K562 (cell line): ENCODE results near the gene AQP6. TPM values are rescaled to one million over a fixed set of nuclear protein-coding genes. Genes with fewer than 3 reads are reported as not detected.

ENCODE experiments used
- ATAC-seq: fragments of 200-7000 bp; cut with Tn5 transposase; 3 replicates; pipeline ENCODE4 v1.9.1; 2020; ENCODE audit warnings: moderate library complexity
- BruUV-seq: library from RNA; stranded (reverse); fragments of 400-500 nt; replicated peaks from 2 replicates; lab custom pipeline; 2021; lab: Mats Ljungman, UMichigan
- CTCF ChIA-PET: fragments of 300-600 bp; formaldehyde crosslinking; extraction: SDS; loops from one replicate; lab custom pipeline; 2021; ENCODE audit warnings: low intra/inter-chr PET ratio; lab: Yijun Ruan, JAX
- POLR2A ChIA-PET: fragments of 300-600, 350-650 bp; sonication (Branson Sonifier 250); formaldehyde crosslinking; extraction: SDS; loops from one replicate; lab custom pipeline; 2021; ENCODE audit warnings: antibody characterized with exemption, inconsistent platforms; lab: Yijun Ruan, JAX
- DNase-seq, 4 experiments: peaks; one replicate each; pipeline versions ENCODE4 v3.0.0 to v3.0.0-alpha.2; 2011 to 2018; ENCODE audit warnings: low spot score in 3 of 4, mixed read lengths in 3 of 4; ENCODE audit errors: extremely low read depth in 1 of 4
- FAIRE-seq: peaks from 2 replicates; lab custom pipeline; 2011; peaks lifted over from hg19 to GRCh38; lab: Jason Lieb, UNC
- H2AFZ ChIP-seq: 2 replicates; pipeline ENCODE4 v1.6.0; 2011; ENCODE audit warnings: low read depth, low read length, control low read depth, inconsistent platforms
- H3K27ac ChIP-seq: fragments of 200-600 bp; 3 replicates; pipeline ENCODE4 v1.8.0; 2011; ENCODE audit warnings: low read depth, mild to moderate bottlenecking, control low read depth, inconsistent platforms, low read length, moderate library complexity, mixed read lengths; ENCODE audit errors: extremely low read depth
- H3K27me3 ChIP-seq, 2 experiments: fragments of 300-600 bp in 1 of 2; 2 replicates in 1 of 2; 3 replicates in 1 of 2; pipeline versions ENCODE4 v1.6.0 to v1.8.0; 2011; ENCODE audit warnings: inconsistent platforms in 2 of 2, low read length in 2 of 2, mild to moderate bottlenecking in 1 of 2, mixed read lengths in 1 of 2, moderate library complexity in 1 of 2; ENCODE audit not compliant: control insufficient read depth in 2 of 2, insufficient read depth in 2 of 2
- H3K36me3 ChIP-seq: fragments of 300-600 bp; 3 replicates; pipeline ENCODE4 v1.8.0; 2011; ENCODE audit warnings: mild to moderate bottlenecking, low read length, inconsistent platforms; ENCODE audit not compliant: control insufficient read depth, insufficient read depth
- H3K4me1 ChIP-seq, 2 experiments: fragments of 200-600 bp in 1 of 2; replicated peaks in 1 of 2; 2 replicates in 1 of 2; 3 replicates in 1 of 2; pipeline versions ENCODE4 v1.5.1 to v1.8.0; 2011; ENCODE audit warnings: inconsistent platforms in 2 of 2, low read length in 2 of 2, mild to moderate bottlenecking in 1 of 2, mixed read lengths in 1 of 2, moderate library complexity in 1 of 2; ENCODE audit not compliant: control insufficient read depth in 2 of 2, insufficient read depth in 2 of 2
- H3K4me2 ChIP-seq: 2 replicates; pipeline ENCODE4 v1.6.1; 2011; ENCODE audit warnings: low read length, control low read depth, inconsistent platforms, mixed read lengths; ENCODE audit not compliant: insufficient read depth
- H3K4me3 ChIP-seq: fragments of 200-600 bp; sonication (generic), shearing (Covaris generic); 2 replicates; pipeline ENCODE4 v1.5.1; 2016; ENCODE audit warnings: control low read depth, inconsistent platforms
- H3K79me2 ChIP-seq: fragments of 200-600 bp; 3 replicates; pipeline ENCODE4 v1.8.0; 2011; ENCODE audit warnings: low read length, inconsistent platforms; ENCODE audit not compliant: control insufficient read depth, insufficient read depth
- H3K9ac ChIP-seq, 2 experiments: 2 replicates each; pipeline versions ENCODE4 v1.6.0 to v1.6.1; 2011; ENCODE audit warnings: low read depth in 2 of 2, low read length in 2 of 2, control low read depth in 1 of 2, inconsistent platforms in 1 of 2, mild to moderate bottlenecking in 1 of 2, mixed read lengths in 1 of 2; ENCODE audit not compliant: insufficient read depth in 1 of 2
- H3K9me1 ChIP-seq: one replicate; pipeline ENCODE4 v1.6.0; 2011; ENCODE audit warnings: inconsistent platforms, mild to moderate bottlenecking, low read length, moderate library complexity; ENCODE audit not compliant: control insufficient read depth, insufficient read depth
- H3K9me3 ChIP-seq: replicated peaks from 2 replicates; pipeline ENCODE4 v1.5.1; 2011; ENCODE audit warnings: low read depth, low read length, inconsistent platforms; ENCODE audit not compliant: control insufficient read depth, insufficient read depth
- H4K20me1 ChIP-seq: replicated peaks from 2 replicates; pipeline ENCODE4 v1.6.1; 2011; ENCODE audit warnings: low read length, inconsistent platforms, mixed read lengths; ENCODE audit not compliant: control insufficient read depth, insufficient read depth
- CHD2 ChIP-seq: IDR thresholded peaks from 2 replicates; pipeline ENCODE4 v1.6.1; 2011; ENCODE audit warnings: low read depth, low read length
- DNMT1 ChIP-seq: fragments of 450-650 bp; IDR thresholded peaks from 2 replicates; pipeline ENCODE4 v1.6.1; 2016; ENCODE audit warnings: antibody characterized with exemption, mild to moderate bottlenecking
- ELF1 ChIP-seq: fragments of 200-800 bp; sonication (Bioruptor generic); IDR thresholded peaks from 2 replicates; pipeline ENCODE4 v1.6.1; 2016; ENCODE audit warnings: missing genetic modification characterization, missing compliant biosample characterization
- ETS1 ChIP-seq: conservative IDR thresholded peaks from 2 replicates; pipeline ENCODE4 v1.6.1; 2011; ENCODE audit warnings: low read depth, mild to moderate bottlenecking, low read length; ENCODE audit not compliant: control insufficient read depth
- FOXJ3 ChIP-seq: sonication (generic); formaldehyde crosslinking; IDR thresholded peaks from 2 replicates; pipeline ENCODE4 v1.4.0; 2020; ENCODE audit warnings: mild to moderate bottlenecking, missing genetic modification reagents
- MAFF ChIP-seq: IDR thresholded peaks from 2 replicates; pipeline ENCODE4 v1.6.1; 2012; ENCODE audit warnings: low read length, improper control_type of control experiment
- MTA3 ChIP-seq: fragments of 450-650 bp; formaldehyde crosslinking; IDR thresholded peaks from 2 replicates; pipeline ENCODE4 v1.6.1; 2017; ENCODE audit warnings: mild to moderate bottlenecking, borderline replicate concordance
- PHTF2 ChIP-seq: fragments of 250-450 bp; sonication (Bioruptor Pico); IDR thresholded peaks from 2 replicates; pipeline ENCODE4 v1.5.0; 2021; ENCODE audit warnings: mild to moderate bottlenecking
- U2AF2 ChIP-seq: fragments of 200-400 bp; formaldehyde crosslinking; optimal IDR thresholded peaks from 2 replicates; pipeline ENCODE3; 2017; ENCODE audit warnings: low read depth, mild to moderate bottlenecking, low read length
- ZNF24 ChIP-seq: fragments of 450-650 bp; IDR thresholded peaks from 2 replicates; pipeline ENCODE4 v1.6.1; 2016
- ZNF57 ChIP-seq: fragments of 450-650 bp; formaldehyde crosslinking; IDR thresholded peaks from 2 replicates; pipeline ENCODE4 v1.4.0; 2020; ENCODE audit warnings: mild to moderate bottlenecking, moderate library complexity
- ZNF77 ChIP-seq: fragments of 250-450 bp; sonication (Bioruptor Pico); IDR thresholded peaks from 2 replicates; pipeline ENCODE4 v1.5.0; 2020
- WGBS: fragments of 100-300 bp; shearing (Covaris generic); methylation state at CpG from one replicate; pipeline ENCODE4 v1.1.6; 2016; ENCODE audit warnings: low coverage, mixed read lengths; ENCODE audit not compliant: insufficient coverage; ENCODE audit errors: missing lambda C conversion rate; 5-methylcytosine and 5-hydroxymethylcytosine counted together
- in situ Hi-C: fragments of 300-500 bp; cut with MboI; formaldehyde crosslinking; loops from 4 replicates; pipeline ENCODE4 v1.15.0; 2018; ENCODE audit warnings: inconsistent platforms, mixed read lengths
- intact Hi-C: fragments of 100-400 bp; cut with micrococcal nuclease; formaldehyde crosslinking; loops from 2 replicates; pipeline ENCODE4 v1.14.2; 2022
- polyA plus RNA-seq, 8 experiments: library from polyadenylated mRNA; depleted of rRNA in 4 of 8; stranded (reverse) in 5 of 8; unstranded in 3 of 8; fragments of >200 nt; fragmentation: Nextera tagmentation in 2 of 8; fragmentation: Illumina TruSeq in 1 of 8; extraction: Ambion mirVana in 2 of 8; extraction: Trizol in 1 of 8; gene quantifications; 2 replicates each; pipeline versions ENCODE4 v1.2.1 to v1.2.3, GENCODE V29; 2011 to 2014; ENCODE audit warnings: inconsistent platforms in 1 of 8, missing spikeins in 1 of 8
- total RNA-seq, 7 experiments: library from RNA; depleted of rRNA in 6 of 7; stranded (reverse); fragments of >200 nt in 6 of 7; fragmentation: Illumina TruSeq in 2 of 7; extraction: Trizol in 2 of 7; gene quantifications; 2 replicates each; pipeline versions ENCODE4 v1.2.1 to v1.2.3, GENCODE V29; 2011 to 2021; ENCODE audit warnings: low replicate concordance in 1 of 7
- TF ChIP-seq, protein P1 (sequence below): fragments of 250-450 bp; sonication (Bioruptor Pico); IDR thresholded peaks from 2 replicates; pipeline ENCODE4 v1.4.0; 2020; ENCODE audit warnings: mild to moderate bottlenecking, moderate library complexity
- TF ChIP-seq, protein P2 (sequence below): fragments of 450-650 bp; formaldehyde crosslinking; IDR thresholded peaks from 2 replicates; pipeline ENCODE4 v1.4.0; 2020; ENCODE audit warnings: mild to moderate bottlenecking, moderate library complexity
- TF ChIP-seq, protein P3 (sequence below), 3 experiments: fragments of 200-800 bp in 1 of 3; fragments of 250-450 bp in 1 of 3; fragments of 450-650 bp in 1 of 3; sonication (Bioruptor Pico) in 1 of 3; sonication (Bioruptor generic) in 1 of 3; formaldehyde crosslinking in 1 of 3; IDR thresholded peaks; 2 replicates each; pipeline versions ENCODE4 v1.6.1 to v1.8.0; 2016 to 2022; ENCODE audit warnings: mild to moderate bottlenecking in 2 of 3, missing genetic modification characterization in 2 of 3, missing compliant biosample characterization in 1 of 3, moderate library complexity in 1 of 3

AQP6 gene
- total and polyA plus RNA-seq, 9 of the 15 experiments (the other 6 are each of a cell fraction or from before 2014, with no cell fraction given): 0.05 to 0.12 TPM; not detected in 7

GRCh38 chr12:49924628-49925246 lies 48.0 kb upstream of the AQP6 start:
- in situ Hi-C loops: no loop called here
- Histone ChIP-seq H3K4me3 (no peak overlapping the region), H3K27me3 (peaks cover 11 to 39% of the 10 kb centered on the region in 2 experiments; a peak in 4 of 5 replicates), H3K4me1 (no peaks in the 10 kb centered on the region; a peak in 1 of 5 replicates), H3K9me3 (no peaks in the 10 kb centered on the region), H3K4me2 (no peak overlapping the region), H2AFZ (no peak overlapping the region), H3K27ac (no peak overlapping the region), H3K9ac (no peak overlapping the region), H4K20me1 (no peaks in the 10 kb centered on the region), H3K36me3 (no peaks in the 10 kb centered on the region), H3K79me2 (no peaks in the 10 kb centered on the region), H3K9me1 (no peaks in the 10 kb centered on the region)
- ChIA-PET POLR2A (no interaction called here), CTCF (no interaction called here)
- FAIRE-seq (no peak), ATAC-seq (no peak), DNase-seq (no peak)
- BruUV-seq: no TSS peak
- intact Hi-C loops: no loop called here
- 42% methylated on average over 7 of the region's 7 CpGs for WGBS
- TF ChIP-seq ZNF24: no peak
- TF ChIP-seq ZNF57 (CRISPR knock-in tag): no peak
- TF ChIP-seq ELF1 (tag): no peak
- no peak for TF ChIP-seq U2AF2
- TF ChIP-seq, protein P1, sequence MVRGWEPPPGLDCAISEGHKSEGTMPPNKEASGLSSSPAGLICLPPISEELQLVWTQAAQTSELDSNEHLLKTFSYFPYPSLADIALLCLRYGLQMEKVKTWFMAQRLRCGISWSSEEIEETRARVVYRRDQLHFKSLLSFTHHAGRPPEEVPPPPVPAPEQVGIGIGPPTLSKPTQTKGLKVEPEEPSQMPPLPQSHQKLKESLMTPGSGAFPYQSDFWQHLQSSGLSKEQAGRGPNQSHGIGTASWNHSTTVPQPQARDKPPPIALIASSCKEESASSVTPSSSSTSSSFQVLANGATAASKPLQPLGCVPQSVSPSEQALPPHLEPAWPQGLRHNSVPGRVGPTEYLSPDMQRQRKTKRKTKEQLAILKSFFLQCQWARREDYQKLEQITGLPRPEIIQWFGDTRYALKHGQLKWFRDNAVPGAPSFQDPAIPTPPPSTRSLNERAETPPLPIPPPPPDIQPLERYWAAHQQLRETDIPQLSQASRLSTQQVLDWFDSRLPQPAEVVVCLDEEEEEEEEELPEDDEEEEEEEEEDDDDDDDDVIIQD (CRISPR knock-in tag): no peak
- TF ChIP-seq DNMT1: no peak
- TF ChIP-seq, protein P2, sequence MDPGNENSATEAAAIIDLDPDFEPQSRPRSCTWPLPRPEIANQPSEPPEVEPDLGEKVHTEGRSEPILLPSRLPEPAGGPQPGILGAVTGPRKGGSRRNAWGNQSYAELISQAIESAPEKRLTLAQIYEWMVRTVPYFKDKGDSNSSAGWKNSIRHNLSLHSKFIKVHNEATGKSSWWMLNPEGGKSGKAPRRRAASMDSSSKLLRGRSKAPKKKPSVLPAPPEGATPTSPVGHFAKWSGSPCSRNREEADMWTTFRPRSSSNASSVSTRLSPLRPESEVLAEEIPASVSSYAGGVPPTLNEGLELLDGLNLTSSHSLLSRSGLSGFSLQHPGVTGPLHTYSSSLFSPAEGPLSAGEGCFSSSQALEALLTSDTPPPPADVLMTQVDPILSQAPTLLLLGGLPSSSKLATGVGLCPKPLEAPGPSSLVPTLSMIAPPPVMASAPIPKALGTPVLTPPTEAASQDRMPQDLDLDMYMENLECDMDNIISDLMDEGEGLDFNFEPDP: no peak
- no peak for TF ChIP-seq PHTF2
- TF ChIP-seq, protein P3, sequence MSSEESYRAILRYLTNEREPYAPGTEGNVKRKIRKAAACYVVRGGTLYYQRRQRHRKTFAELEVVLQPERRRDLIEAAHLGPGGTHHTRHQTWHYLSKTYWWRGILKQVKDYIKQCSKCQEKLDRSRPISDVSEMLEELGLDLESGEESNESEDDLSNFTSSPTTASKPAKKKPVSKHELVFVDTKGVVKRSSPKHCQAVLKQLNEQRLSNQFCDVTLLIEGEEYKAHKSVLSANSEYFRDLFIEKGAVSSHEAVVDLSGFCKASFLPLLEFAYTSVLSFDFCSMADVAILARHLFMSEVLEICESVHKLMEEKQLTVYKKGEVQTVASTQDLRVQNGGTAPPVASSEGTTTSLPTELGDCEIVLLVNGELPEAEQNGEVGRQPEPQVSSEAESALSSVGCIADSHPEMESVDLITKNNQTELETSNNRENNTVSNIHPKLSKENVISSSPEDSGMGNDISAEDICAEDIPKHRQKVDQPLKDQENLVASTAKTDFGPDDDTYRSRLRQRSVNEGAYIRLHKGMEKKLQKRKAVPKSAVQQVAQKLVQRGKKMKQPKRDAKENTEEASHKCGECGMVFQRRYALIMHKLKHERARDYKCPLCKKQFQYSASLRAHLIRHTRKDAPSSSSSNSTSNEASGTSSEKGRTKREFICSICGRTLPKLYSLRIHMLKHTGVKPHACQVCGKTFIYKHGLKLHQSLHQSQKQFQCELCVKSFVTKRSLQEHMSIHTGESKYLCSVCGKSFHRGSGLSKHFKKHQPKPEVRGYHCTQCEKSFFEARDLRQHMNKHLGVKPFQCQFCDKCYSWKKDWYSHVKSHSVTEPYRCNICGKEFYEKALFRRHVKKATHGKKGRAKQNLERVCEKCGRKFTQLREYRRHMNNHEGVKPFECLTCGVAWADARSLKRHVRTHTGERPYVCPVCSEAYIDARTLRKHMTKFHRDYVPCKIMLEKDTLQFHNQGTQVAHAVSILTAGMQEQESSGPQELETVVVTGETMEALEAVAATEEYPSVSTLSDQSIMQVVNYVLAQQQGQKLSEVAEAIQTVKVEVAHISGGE (CRISPR knock-in tag; IDR thresholded peaks at IDR 0.05): no peak
- no peak for TF ChIP-seq ZNF77
- no peak for TF ChIP-seq MTA3
- TF ChIP-seq FOXJ3 (CRISPR knock-in tag): no peak
- no peak for TF ChIP-seq MAFF
- no peak for TF ChIP-seq ETS1
- TF ChIP-seq CHD2: no peak
